ENCODE data around the gene GRK3. TPM values are rescaled to one million over a fixed set of nuclear protein-coding genes. Genes with fewer than 3 reads are reported as not detected.
"Not testable (repeated sequence)": the region's sequence is repeated elsewhere in the genome, so short reads cannot be mapped to it uniquely, and the experiment has no call there.

Gene GRK3
- total and polyA plus RNA-seq, 8 donors: 18.4 to 33.9 (median 23.8) TPM

- Histone ChIP-seq H3K9me3 (no peaks in the 10 kb centered on the region), H3K27ac (no peak overlapping the region), H3K4me1 (no peaks in the 10 kb centered on the region), H3K27me3 (no peaks in the 10 kb centered on the region), H3K36me3 (peaks cover 0 to 58% of the 10 kb centered on the region in 2 donors), H3K4me3 (no peak overlapping the region)
- no peak for DNase-seq
- TF ChIP-seq CTCF (IDR thresholded peaks at IDR 0.05): no peak
- intact Hi-C loops (cut with DNase I): no loop called here
- ATAC-seq: no peak
These were observed 141.7 kb downstream of the GRK3 start for GRCh38 chr22:25706197-25706596.

- ATAC-seq; H3K27me3 ChIP-seq; H3K27ac ChIP-seq; H3K4me3 ChIP-seq; intact Hi-C loops (cut with DNase I); DNase-seq; H3K9me3 ChIP-seq; H3K4me1 ChIP-seq: not testable (repeated sequence)
- H3K36me3 ChIP-seq: peaks cover 0 to 71% of the 10 kb centered on the region in 2 donors
These were observed 144.0 kb downstream of the GRK3 start for GRCh38 chr22:25708430-25708829.

- Histone ChIP-seq H3K27me3 (no peaks in the 10 kb centered on the region), H3K27ac (no peak overlapping the region), H3K36me3 (peaks cover 0 to 68% of the 10 kb centered on the region in 2 donors), H3K9me3 (no peaks in the 10 kb centered on the region), H3K4me1 (no peaks in the 10 kb centered on the region), H3K4me3 (no peak overlapping the region)
- intact Hi-C loops (cut with DNase I): no loop called here
- DNase-seq (no peak), ATAC-seq (no peak)
- TF ChIP-seq CTCF (IDR thresholded peaks at IDR 0.05): no peak
These were observed 145.3 kb downstream of the GRK3 start for GRCh38 chr22:25709758-25710157.

DNA sequence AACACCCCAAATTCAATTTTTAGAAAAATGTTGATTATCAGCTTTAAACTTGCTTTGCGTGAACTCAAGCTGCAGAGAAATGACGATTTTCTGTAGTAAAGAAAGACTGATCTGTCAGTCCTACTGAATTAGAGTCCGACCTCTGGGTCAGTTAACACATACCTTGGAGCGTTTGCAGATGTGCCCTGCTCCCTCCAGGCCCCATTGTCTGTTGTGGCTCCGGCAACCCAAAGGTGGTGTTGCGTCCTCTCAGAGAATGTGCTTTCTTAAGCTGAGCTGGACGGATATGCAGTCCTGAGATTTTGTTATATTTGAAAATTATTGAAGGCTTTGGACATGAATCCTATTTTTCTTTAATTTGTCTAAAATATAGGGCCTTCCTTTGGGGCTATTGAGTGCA lies 146.0 kb downstream of the GRK3 start:
- no peak for ATAC-seq
- H3K4me1 ChIP-seq: no peaks in the 10 kb centered on the region
- no peaks in the 10 kb centered on the region for H3K9me3 ChIP-seq
- H3K27me3 ChIP-seq: no peaks in the 10 kb centered on the region
- no peak for TF ChIP-seq CTCF (IDR thresholded peaks at IDR 0.05)
- no peak overlapping the region for H3K27ac ChIP-seq
- intact Hi-C loops (cut with DNase I): no loop called here
- no peak for DNase-seq
- H3K4me3 ChIP-seq: no peak overlapping the region
- H3K36me3 ChIP-seq: peaks cover 0 to 71% of the 10 kb centered on the region in 2 donors

GRCh38 chr22:25711491-25711890 lies 147.0 kb downstream of the GRK3 start:
- H3K4me3 ChIP-seq: no peak overlapping the region
- H3K9me3 ChIP-seq: no peaks in the 10 kb centered on the region
- no peaks in the 10 kb centered on the region for H3K4me1 ChIP-seq
- no peak overlapping the region for H3K27ac ChIP-seq
- no peak for TF ChIP-seq CTCF (IDR thresholded peaks at IDR 0.05)
- H3K27me3 ChIP-seq: no peaks in the 10 kb centered on the region
- intact Hi-C loops (cut with DNase I): no loop called here
- ATAC-seq (no peak), DNase-seq (no peak)
- peaks cover 0 to 72% of the 10 kb centered on the region in 2 donors for H3K36me3 ChIP-seq

- Histone ChIP-seq H3K4me1 (no peaks in the 10 kb centered on the region), H3K27me3 (no peaks in the 10 kb centered on the region), H3K27ac (no peak overlapping the region), H3K36me3 (peaks cover 0 to 64% of the 10 kb centered on the region in 2 donors), H3K9me3 (no peaks in the 10 kb centered on the region), H3K4me3 (no peak overlapping the region)
- ATAC-seq (no peak), DNase-seq (no peak)
- intact Hi-C loops (cut with DNase I): no loop called here
- TF ChIP-seq CTCF (IDR thresholded peaks at IDR 0.05): no peak
These were observed 148.4 kb downstream of the GRK3 start for GRCh38 chr22:25712661-25713400.
